ENCODE measurements around the gene PITPNB. TPM values are rescaled to one million over a fixed set of nuclear protein-coding genes. Genes with fewer than 3 reads are reported as not detected.

The PITPNB gene
- total and polyA plus RNA-seq, 11 donors, result 13.6 to 84.7 (median 46.7) TPM

GRCh38 chr22:27941143-27941542 lies 22.1 kb upstream of the PITPNB start:
- Histone ChIP-seq H3K9me3 (no peaks in the 10 kb centered on the region), H3K27me3 (no peaks in the 10 kb centered on the region), H3K27ac (no peak overlapping the region), H3K4me1 (no peaks in the 10 kb centered on the region), H3K4me3 (no peak overlapping the region), H3K36me3 (peaks cover 0 to 5% (median 0%) of the 10 kb centered on the region in 9 donors)
- TF ChIP-seq CTCF (IDR thresholded peaks at IDR 0.05) (no peak), POLR2A (IDR thresholded peaks at IDR 0.05) (no peak)
- DNase-seq, result no peak
- intact Hi-C loops (cut with DNase I), result no loop called here
- no peak for ATAC-seq

GRCh38 chr22:27937453-27937852 lies 18.4 kb upstream of the PITPNB start:
- no peak for ATAC-seq
- intact Hi-C loops (cut with DNase I), result loop anchor here in 1 of 10 donors (10.0 kb wide), 1 partner anchor 47 kb away; no protein-coding TSS in a partner anchor
- Histone ChIP-seq H3K9me3 (no peaks in the 10 kb centered on the region), H3K27me3 (no peaks in the 10 kb centered on the region), H3K27ac (no peak overlapping the region), H3K4me1 (no peaks in the 10 kb centered on the region), H3K4me3 (no peak overlapping the region), H3K36me3 (no peaks in the 10 kb centered on the region)
- DNase-seq, result no peak
- no peak for TF ChIP-seq POLR2A (IDR thresholded peaks at IDR 0.05)
- TF ChIP-seq CTCF (IDR thresholded peaks at IDR 0.05), result peak in 3 of 12 donors; percentile 8 to 23 (median 19)
- 85 to 96% (median 94%) methylated on average over 2 of the region's 2 CpGs for WGBS, 4 donors

- H3K27ac ChIP-seq, result no peak overlapping the region
- H3K4me3 ChIP-seq, result no peak overlapping the region
- DNase-seq, result no peak
- no peaks in the 10 kb centered on the region for H3K36me3 ChIP-seq
- no peaks in the 10 kb centered on the region for H3K27me3 ChIP-seq
- no peaks in the 10 kb centered on the region for H3K4me1 ChIP-seq
- WGBS, 4 donors, result 43 to 69% (median 50%) methylated on average over 1 of the region's 1 CpG
- ATAC-seq, result no peak
- no peaks in the 10 kb centered on the region for H3K9me3 ChIP-seq
- no peak for TF ChIP-seq CTCF (IDR thresholded peaks at IDR 0.05)
- TF ChIP-seq POLR2A (IDR thresholded peaks at IDR 0.05), result no peak
- intact Hi-C loops (cut with DNase I), result loop anchor here in 1 of 10 donors (10.0 kb wide), 1 partner anchor 49 kb away; no protein-coding TSS in a partner anchor
These were observed 16.8 kb upstream of the PITPNB start for GRCh38 chr22:27935897-27936296.

- ATAC-seq, result no peak
- no peak for DNase-seq
- no peaks in the 10 kb centered on the region for H3K4me1 ChIP-seq
- no peaks in the 10 kb centered on the region for H3K36me3 ChIP-seq
- H3K27ac ChIP-seq, result peak overlapping the region in 1 of 12 donors; percentile 2
- TF ChIP-seq CTCF (IDR thresholded peaks at IDR 0.05), result no peak
- TF ChIP-seq POLR2A (IDR thresholded peaks at IDR 0.05), result no peak
- no peaks in the 10 kb centered on the region for H3K27me3 ChIP-seq
- intact Hi-C loops (cut with DNase I), result loop anchor here in 1 of 10 donors (10.0 kb wide), 1 partner anchor 51 kb away; no protein-coding TSS in a partner anchor
- WGBS, 4 donors, result 82 to 90% (median 86%) methylated on average over 5 of the region's 5 CpGs
- no peak overlapping the region for H3K4me3 ChIP-seq
- no peaks in the 10 kb centered on the region for H3K9me3 ChIP-seq
These were observed 15.0 kb upstream of the PITPNB start for GRCh38 chr22:27934069-27934468.
